Measurements from ENCODE around the gene ZSCAN4.

ZSCAN4 gene

DNA sequence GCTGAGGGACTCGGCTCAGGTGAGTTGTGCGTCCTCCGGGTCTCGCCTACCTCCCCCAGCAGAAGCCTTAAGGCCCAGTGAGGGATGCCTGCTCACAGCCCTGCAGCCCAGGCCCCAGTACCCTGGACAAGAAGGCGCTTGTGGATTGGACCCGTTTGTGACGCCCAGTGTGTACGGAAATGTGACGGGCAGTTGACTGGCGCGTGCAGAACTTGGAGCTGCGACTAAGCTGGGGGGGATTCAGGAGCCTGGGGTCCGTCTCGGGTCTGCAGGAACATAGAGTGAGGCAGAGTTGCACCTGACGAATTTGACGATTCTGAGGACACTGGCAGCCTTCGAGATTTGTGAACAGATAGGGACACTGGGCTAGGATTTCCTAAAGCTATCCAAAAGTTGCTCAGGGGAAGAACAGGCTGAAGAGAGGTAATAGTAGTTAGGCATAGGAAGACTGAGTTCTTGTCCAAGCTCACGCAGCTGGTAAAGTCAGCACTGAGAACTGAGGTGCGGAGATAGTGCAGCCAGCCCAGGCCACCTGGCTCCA lies 13.6 kb downstream of the ZSCAN4 start:
- TF ChIP-seq YY1 (IDR thresholded peaks at IDR 0.05; ENCODE audit: low read depth) = 0 out of 2 replicates have a peak, but pooled peaks have one; percentile 73
- peak; percentile 2; the same call in 1 of the 2 replicates for TF ChIP-seq TAF1 (IDR thresholded peaks at IDR 0.05; ENCODE audit: low read depth)
- no peak for TF ChIP-seq RAD21 (IDR thresholded peaks at IDR 0.05; ENCODE audit: low read depth)
- TF ChIP-seq TCF12 (IDR thresholded peaks at IDR 0.05; ENCODE audit: low read depth) = no peak
- no peak for TF ChIP-seq EGR1 (IDR thresholded peaks at IDR 0.05)

DNA sequence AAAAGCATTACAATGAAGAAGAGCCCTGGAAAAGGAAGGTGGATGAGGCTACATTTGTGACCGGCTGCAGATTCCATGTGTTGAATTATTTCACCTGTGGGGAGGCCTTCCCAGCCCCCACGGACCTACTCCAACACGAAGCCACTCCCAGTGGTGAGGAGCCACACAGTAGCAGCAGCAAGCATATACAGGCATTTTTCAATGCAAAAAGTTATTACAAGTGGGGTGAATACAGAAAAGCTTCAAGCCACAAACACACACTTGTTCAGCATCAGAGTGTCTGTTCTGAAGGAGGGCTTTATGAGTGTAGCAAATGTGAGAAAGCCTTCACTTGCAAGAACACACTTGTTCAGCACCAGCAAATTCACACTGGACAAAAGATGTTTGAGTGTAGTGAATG lies 18.0 kb downstream of the ZSCAN4 start:
- TF ChIP-seq TEAD4 (IDR thresholded peaks at IDR 0.05) (no peak), ZBTB7A (IDR thresholded peaks at IDR 0.05; ENCODE audit: low read depth) (no peak), CREB1 (IDR thresholded peaks at IDR 0.05; ENCODE audit: low read depth) (no peak), EP300 (IDR thresholded peaks at IDR 0.05; ENCODE audit: borderline replicate concordance) (no peak), YY1 (IDR thresholded peaks at IDR 0.05; ENCODE audit: low read depth) (no peak), TCF12 (IDR thresholded peaks at IDR 0.05; ENCODE audit: low read depth) (no peak), TAF1 (IDR thresholded peaks at IDR 0.05; ENCODE audit: low read depth) (no peak), CEBPB (IDR thresholded peaks at IDR 0.05) (no peak), RAD21 (IDR thresholded peaks at IDR 0.05; ENCODE audit: low read depth) (no peak)
- TF ChIP-seq, protein P1, sequence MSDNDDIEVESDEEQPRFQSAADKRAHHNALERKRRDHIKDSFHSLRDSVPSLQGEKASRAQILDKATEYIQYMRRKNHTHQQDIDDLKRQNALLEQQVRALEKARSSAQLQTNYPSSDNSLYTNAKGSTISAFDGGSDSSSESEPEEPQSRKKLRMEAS (IDR thresholded peaks at IDR 0.05) = no peak
- TF ChIP-seq, protein P2, sequence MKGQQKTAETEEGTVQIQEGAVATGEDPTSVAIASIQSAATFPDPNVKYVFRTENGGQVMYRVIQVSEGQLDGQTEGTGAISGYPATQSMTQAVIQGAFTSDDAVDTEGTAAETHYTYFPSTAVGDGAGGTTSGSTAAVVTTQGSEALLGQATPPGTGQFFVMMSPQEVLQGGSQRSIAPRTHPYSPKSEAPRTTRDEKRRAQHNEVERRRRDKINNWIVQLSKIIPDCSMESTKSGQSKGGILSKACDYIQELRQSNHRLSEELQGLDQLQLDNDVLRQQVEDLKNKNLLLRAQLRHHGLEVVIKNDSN (IDR thresholded peaks at IDR 0.05) = no peak

DNA sequence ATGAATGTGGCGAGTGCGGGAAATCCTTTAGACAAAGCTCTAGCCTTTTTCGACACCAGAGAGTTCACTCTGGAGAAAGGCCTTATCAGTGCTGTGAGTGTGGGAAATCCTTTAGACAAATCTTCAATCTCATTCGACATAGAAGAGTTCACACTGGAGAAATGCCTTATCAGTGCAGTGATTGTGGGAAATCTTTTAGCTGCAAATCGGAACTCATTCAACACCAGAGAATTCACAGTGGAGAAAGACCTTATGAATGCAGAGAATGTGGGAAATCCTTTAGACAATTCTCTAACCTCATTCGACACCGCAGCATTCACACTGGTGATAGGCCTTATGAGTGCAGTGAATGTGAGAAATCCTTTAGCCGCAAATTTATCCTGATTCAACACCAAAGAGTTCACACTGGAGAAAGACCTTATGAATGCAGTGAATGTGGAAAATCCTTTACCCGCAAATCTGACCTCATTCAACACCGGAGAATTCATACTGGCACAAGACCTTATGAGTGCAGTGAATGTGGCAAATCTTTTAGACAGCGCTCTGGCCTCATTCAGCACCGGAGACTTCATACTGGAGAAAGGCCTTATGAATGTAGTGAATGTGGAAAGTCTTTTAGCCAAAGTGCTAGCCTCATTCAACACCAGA lies 18.8 kb downstream of the ZSCAN4 start:
- TF ChIP-seq, protein P3, sequence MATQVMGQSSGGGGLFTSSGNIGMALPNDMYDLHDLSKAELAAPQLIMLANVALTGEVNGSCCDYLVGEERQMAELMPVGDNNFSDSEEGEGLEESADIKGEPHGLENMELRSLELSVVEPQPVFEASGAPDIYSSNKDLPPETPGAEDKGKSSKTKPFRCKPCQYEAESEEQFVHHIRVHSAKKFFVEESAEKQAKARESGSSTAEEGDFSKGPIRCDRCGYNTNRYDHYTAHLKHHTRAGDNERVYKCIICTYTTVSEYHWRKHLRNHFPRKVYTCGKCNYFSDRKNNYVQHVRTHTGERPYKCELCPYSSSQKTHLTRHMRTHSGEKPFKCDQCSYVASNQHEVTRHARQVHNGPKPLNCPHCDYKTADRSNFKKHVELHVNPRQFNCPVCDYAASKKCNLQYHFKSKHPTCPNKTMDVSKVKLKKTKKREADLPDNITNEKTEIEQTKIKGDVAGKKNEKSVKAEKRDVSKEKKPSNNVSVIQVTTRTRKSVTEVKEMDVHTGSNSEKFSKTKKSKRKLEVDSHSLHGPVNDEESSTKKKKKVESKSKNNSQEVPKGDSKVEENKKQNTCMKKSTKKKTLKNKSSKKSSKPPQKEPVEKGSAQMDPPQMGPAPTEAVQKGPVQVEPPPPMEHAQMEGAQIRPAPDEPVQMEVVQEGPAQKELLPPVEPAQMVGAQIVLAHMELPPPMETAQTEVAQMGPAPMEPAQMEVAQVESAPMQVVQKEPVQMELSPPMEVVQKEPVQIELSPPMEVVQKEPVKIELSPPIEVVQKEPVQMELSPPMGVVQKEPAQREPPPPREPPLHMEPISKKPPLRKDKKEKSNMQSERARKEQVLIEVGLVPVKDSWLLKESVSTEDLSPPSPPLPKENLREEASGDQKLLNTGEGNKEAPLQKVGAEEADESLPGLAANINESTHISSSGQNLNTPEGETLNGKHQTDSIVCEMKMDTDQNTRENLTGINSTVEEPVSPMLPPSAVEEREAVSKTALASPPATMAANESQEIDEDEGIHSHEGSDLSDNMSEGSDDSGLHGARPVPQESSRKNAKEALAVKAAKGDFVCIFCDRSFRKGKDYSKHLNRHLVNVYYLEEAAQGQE (IDR thresholded peaks at IDR 0.05; ENCODE audit: low read depth) = no peak
- TF ChIP-seq EGR1 (IDR thresholded peaks at IDR 0.05) (no peak), YY1 (IDR thresholded peaks at IDR 0.05; ENCODE audit: low read depth) (no peak), EP300 (IDR thresholded peaks at IDR 0.05; ENCODE audit: borderline replicate concordance) (no peak), CEBPB (IDR thresholded peaks at IDR 0.05) (no peak), TAF1 (IDR thresholded peaks at IDR 0.05; ENCODE audit: low read depth) (no peak)
- TF ChIP-seq, protein P2 (IDR thresholded peaks at IDR 0.05) = no peak
- TF ChIP-seq, protein P1 (IDR thresholded peaks at IDR 0.05) = no peak

DNA sequence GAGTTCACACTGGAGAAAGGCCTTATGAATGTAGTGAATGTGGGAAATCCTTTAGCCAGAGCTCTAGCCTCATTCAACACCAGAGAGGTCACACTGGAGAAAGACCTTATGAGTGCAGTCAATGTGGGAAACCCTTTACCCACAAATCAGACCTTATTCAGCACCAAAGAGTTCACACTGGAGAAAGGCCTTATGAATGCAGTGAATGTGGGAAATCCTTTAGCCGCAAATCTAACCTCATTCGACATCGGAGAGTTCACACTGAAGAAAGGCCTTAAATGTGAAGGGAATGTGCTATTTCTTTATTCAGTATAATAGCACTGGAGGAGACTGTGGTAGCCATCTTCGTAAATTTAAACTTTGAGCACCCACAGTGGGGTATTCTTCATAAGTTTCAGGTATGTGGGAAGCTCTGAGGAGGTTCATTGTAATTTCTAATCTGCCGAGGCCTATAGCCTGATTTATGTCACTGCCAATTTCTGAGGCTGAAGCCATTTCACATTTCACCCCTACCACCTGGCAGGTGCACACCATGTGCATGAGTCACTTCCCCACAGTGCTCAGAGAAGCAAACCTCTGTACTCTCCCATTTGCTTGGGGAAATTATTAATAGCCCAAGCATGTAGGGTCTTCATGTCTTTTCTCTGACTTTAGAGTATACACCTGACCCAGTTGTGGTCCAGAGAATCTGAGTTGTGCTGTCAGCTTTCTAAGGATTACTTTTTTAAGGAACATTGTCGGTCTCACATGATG lies 19.5 kb downstream of the ZSCAN4 start:
- TF ChIP-seq, protein P1 (IDR thresholded peaks at IDR 0.05) = no peak
- TF ChIP-seq EGR1 (IDR thresholded peaks at IDR 0.05) = no peak
- TF ChIP-seq NFIC (IDR thresholded peaks at IDR 0.05) = no peak
- TF ChIP-seq, protein P3 (IDR thresholded peaks at IDR 0.05; ENCODE audit: low read depth) = no peak
- no peak for TF ChIP-seq EP300 (IDR thresholded peaks at IDR 0.05; ENCODE audit: borderline replicate concordance)
- no peak for TF ChIP-seq FOXM1 (IDR thresholded peaks at IDR 0.05; ENCODE audit: borderline replicate concordance, low read depth)
- no peak for TF ChIP-seq TEAD4 (IDR thresholded peaks at IDR 0.05)
- TF ChIP-seq YY1 (IDR thresholded peaks at IDR 0.05; ENCODE audit: low read depth) = no peak
- TF ChIP-seq, protein P2 (IDR thresholded peaks at IDR 0.05) = no peak

DNA sequence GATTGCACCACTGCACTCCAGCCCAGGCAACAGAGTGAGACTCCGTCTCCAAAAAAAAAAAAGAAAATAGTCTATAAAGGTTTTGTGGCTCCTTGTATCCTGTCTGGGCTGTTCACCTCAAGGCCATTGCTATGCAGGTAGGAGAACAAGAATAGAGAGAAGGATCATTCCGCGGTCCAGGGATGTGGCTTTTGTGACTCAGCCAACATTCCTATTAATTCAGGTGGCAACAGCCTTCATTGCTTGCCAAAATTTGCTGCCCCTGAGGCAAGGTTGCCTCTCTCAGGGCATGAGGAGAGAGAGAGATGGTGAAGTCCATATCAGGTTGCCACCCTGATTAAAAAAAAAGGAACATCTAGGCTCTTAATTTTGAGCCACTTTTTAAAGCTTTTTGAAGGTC lies 21.0 kb downstream of the ZSCAN4 start:
- TF ChIP-seq, protein P1 (IDR thresholded peaks at IDR 0.05) = no peak
- TF ChIP-seq TAF1 (IDR thresholded peaks at IDR 0.05; ENCODE audit: low read depth) = no peak
- TF ChIP-seq RAD21 (IDR thresholded peaks at IDR 0.05; ENCODE audit: low read depth) = no peak

Measured in Ishikawa (cell line).